Endothelial cell (in vitro differentiated cells): Measurements from ENCODE around the gene GPRIN2. TPM values are rescaled to one million over a fixed set of nuclear protein-coding genes. Genes with fewer than 3 reads are reported as not detected.
"Not testable (repeated sequence)": the region's sequence is repeated elsewhere in the genome, so short reads cannot be mapped to it uniquely, and the experiment has no call there.

ENCODE experiments used
- DNase-seq: peaks from one replicate; pipeline ENCODE4 v3.0.0; 2021; ENCODE audit warnings: low spot score
- H3K27ac Mint-ChIP-seq: one replicate; pipeline ENCODE4 v1.8.0; 2021; ENCODE audit warnings: mixed read lengths, inconsistent platforms; ENCODE audit not compliant: unreplicated experiment
- H3K27me3 Mint-ChIP-seq: one replicate; pipeline ENCODE4 v1.8.0; 2021; ENCODE audit warnings: mild to moderate bottlenecking, moderate library complexity, mixed read lengths, inconsistent platforms; ENCODE audit not compliant: unreplicated experiment
- H3K36me3 Mint-ChIP-seq: one replicate; pipeline ENCODE4 v1.8.0; 2021; ENCODE audit warnings: mild to moderate bottlenecking, low read depth, mixed read lengths, inconsistent platforms; ENCODE audit not compliant: unreplicated experiment
- H3K4me1 Mint-ChIP-seq: one replicate; pipeline ENCODE4 v1.8.0; 2021; ENCODE audit warnings: mild to moderate bottlenecking, mixed read lengths, inconsistent platforms; ENCODE audit not compliant: unreplicated experiment
- H3K4me3 Mint-ChIP-seq: one replicate; pipeline ENCODE4 v1.8.0; 2021; ENCODE audit warnings: mild to moderate bottlenecking, mixed read lengths, inconsistent platforms; ENCODE audit not compliant: unreplicated experiment
- H3K9me3 Mint-ChIP-seq: one replicate; pipeline ENCODE4 v1.8.0; 2021; ENCODE audit warnings: mixed read lengths, inconsistent platforms; ENCODE audit not compliant: unreplicated experiment
- total RNA-seq: library from RNA; stranded (reverse); fragmentation: NEBNext Ultra II Directional; extraction: Animal tissue kit (Norgen Biotek cat#: 25700); gene quantifications from one replicate; pipeline ENCODE4 v1.2.1, GENCODE V29; 2021; ENCODE audit not compliant: unreplicated experiment

GPRIN2 gene
- total RNA-seq, 1 donor from 2014 or later, result 0.31 TPM

DNA sequence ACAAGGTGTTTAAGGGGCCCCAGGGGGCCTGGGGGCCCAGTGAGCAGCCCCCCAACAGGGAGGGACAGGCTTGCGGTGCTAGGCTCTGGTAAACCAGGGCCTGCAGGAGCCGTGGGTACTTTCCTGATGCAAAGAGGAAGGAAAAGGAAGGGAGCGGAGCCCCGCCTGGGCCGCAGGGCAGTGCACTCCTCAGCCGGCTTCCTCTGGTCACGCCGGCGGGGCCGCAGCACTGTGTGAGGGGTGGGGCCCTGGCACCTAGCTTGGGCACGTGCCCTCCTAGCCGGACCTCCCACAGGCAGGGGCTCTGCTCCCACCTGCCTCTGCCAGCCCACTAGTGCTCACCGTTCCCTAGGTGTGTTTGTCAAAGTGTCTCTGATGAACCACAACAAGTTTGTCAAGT is 28.8 kb upstream of the GPRIN2 start:
- H3K27me3 Mint-ChIP-seq, H3K4me3 Mint-ChIP-seq, DNase-seq, H3K9me3 Mint-ChIP-seq, H3K4me1 Mint-ChIP-seq, H3K36me3 Mint-ChIP-seq, H3K27ac Mint-ChIP-seq: not testable (repeated sequence)

DNA sequence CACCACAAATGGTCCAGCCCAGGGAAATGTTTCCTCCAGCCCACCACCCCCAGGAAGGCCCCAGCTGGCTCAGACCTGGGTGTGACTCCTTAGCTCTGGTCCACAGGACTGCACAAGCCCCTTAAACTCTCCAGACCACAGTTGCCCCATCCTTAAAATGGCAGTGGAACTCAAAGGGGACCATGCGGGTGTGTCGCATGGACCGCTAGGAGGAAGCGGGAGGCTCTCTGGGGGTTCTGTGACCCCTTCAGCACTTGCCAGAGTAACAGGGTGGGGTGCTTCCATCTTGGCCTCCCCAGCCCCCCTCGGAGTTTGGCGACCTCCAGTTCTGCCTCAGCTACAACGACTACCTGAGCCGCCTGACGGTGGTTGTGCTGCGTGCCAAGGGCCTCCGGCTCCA is 27.7 kb upstream of the GPRIN2 start:
- H3K27me3 Mint-ChIP-seq, H3K27ac Mint-ChIP-seq, H3K36me3 Mint-ChIP-seq, DNase-seq, H3K4me1 Mint-ChIP-seq, H3K4me3 Mint-ChIP-seq, H3K9me3 Mint-ChIP-seq: not testable (repeated sequence)

DNA sequence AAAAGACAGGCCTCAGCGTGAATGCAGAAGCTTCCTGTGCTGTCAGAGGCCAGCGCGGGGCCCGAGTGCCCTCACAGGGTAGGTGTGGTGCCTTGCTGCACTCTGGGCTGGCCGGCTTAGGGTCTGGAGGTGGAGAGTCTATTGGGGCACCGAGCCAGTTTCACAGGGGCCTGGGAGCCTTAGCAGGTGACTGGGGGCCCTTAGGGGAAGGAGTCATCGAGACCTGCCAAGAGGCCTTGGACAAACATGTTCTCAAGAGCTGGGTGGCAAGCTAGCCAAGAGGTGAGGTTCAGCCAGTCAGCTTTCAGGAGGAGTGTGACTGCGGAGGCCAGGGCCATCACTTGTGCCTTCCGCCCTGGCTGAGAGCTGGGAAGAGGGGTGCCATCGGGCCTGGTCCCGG is 26.1 kb upstream of the GPRIN2 start:
- H3K36me3 Mint-ChIP-seq, H3K4me1 Mint-ChIP-seq, H3K27me3 Mint-ChIP-seq, DNase-seq, H3K9me3 Mint-ChIP-seq, H3K27ac Mint-ChIP-seq, H3K4me3 Mint-ChIP-seq: not testable (repeated sequence)

DNA sequence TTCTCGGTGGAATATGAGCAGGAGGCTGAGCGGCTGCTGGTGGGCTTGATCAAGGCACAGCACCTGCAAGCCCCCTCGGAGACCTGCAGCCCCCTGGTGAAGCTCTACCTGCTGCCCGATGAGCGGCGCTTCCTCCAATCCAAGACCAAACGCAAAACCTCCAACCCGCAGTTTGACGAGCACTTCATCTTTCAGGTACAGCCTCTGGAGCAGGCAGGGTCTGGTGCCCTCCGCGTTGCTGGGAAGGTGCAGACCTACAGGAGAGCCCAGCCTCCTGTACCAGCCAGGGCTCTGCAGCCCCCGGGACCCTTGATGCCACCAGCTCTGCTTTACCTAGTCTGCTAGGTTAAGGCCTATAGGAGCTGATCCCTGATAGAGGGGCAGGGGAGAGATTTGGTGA is 25.5 kb upstream of the GPRIN2 start:
- DNase-seq, H3K9me3 Mint-ChIP-seq, H3K27me3 Mint-ChIP-seq, H3K36me3 Mint-ChIP-seq, H3K4me1 Mint-ChIP-seq, H3K4me3 Mint-ChIP-seq, H3K27ac Mint-ChIP-seq: not testable (repeated sequence)

DNA sequence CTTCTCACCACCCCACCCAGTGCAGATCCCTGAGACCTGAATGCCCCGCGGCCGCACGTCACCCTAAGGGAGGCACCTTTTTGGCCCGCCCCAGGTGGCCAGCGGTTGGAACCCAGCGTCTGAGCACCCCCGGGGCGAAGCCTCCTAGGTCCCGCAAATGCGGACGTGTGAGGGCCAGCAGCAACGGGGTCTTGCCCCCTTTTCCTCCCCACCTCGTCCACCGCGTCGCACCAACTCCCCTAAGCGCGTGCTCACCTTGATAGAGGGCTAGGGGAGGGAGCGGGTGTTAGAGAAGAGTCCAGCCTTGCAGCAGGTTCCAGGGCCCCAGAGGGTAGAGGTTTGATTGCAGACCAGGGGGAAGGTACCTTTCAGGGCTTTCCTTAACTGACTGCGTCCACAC is 22.9 kb upstream of the GPRIN2 start:
- H3K9me3 Mint-ChIP-seq, H3K4me1 Mint-ChIP-seq, H3K27ac Mint-ChIP-seq, H3K27me3 Mint-ChIP-seq, H3K4me3 Mint-ChIP-seq, DNase-seq, H3K36me3 Mint-ChIP-seq: not testable (repeated sequence)

DNA sequence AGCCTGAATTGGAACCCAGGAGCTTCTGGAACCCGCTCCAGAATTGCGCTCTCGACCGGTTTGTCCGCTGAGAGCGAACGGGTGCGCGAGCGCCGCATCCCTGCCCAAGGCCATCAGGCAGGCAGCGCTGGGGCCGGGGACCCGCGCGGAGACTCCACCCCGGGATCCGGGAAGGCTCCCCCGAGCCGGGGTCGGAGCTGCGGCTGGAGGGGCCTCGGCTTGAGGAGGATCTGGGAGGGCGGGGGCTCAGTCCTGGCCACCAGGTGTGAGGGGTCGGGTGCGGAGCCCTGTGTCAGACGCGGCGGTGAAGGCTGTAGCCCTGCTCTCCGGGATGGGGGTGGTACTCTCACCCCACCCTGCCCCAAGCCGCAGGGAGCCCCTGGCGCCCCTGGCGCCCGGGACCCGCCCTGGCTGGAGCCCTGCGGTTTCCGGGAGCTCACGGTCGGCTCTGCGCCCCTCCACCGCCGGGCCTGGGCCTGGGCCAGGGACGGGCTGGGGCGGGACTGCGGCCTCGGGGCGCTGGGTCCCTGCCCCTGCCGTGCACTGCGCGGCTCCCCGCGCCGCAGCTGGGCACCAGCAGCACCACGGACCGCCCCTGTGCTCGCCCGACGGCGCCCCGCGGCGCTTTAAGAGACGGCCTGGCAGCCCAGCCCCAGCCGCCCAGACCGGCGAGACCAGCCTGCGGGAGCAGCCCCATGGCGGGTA is 22.2 kb upstream of the GPRIN2 start, which contains the start of gene SYT15:
Gene SYT15 (plus strand): TSS at position 655 of the 705 bp plus-strand sequence. CDS start 41 bp downstream, at position 696.
- not testable (repeated sequence) for H3K27ac Mint-ChIP-seq, H3K9me3 Mint-ChIP-seq, H3K36me3 Mint-ChIP-seq, H3K27me3 Mint-ChIP-seq, DNase-seq, H3K4me3 Mint-ChIP-seq, H3K4me1 Mint-ChIP-seq

DNA sequence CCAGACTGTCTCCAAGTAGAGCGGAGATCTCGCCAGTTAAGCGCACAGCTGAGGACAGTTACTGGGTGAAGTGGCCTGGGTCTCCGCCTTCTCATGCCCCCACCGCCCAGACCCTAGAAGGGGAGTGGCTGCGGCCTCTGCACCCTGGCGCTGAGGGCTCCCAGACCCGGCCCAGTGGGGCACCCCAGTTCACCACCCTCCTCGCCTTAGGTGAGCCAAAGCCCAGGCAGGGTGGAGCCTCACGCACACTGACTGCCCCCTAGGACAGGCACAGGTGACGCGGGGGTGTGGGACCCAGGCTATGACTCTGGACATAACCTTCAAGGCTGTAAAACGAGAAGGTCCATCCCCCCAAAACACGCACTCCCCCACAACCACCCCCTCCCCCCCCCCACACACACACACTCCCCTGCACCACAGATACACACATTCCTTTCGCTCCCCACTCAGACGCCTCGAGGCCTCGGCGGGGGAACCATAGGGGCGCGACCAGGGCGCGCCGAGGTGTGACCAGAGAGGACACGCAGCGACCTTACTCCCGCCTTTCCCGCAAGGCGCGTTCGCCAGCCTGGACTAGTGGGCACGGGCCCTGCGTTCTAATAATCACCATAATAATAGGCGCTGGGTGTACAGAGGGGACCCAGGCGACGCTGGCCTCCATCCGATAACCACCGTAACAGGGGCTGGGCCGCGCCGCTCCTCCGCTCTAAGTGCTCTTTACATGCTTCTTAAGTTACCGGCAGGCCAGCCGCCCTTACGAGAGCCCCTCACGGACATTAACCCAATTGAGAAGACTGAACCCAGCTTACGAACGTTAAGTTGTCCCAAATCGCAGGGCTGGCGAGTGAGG is 21.4 kb upstream of the GPRIN2 start:
- H3K9me3 Mint-ChIP-seq, H3K27ac Mint-ChIP-seq, H3K36me3 Mint-ChIP-seq, DNase-seq, H3K4me1 Mint-ChIP-seq, H3K4me3 Mint-ChIP-seq, H3K27me3 Mint-ChIP-seq: not testable (repeated sequence)

DNA sequence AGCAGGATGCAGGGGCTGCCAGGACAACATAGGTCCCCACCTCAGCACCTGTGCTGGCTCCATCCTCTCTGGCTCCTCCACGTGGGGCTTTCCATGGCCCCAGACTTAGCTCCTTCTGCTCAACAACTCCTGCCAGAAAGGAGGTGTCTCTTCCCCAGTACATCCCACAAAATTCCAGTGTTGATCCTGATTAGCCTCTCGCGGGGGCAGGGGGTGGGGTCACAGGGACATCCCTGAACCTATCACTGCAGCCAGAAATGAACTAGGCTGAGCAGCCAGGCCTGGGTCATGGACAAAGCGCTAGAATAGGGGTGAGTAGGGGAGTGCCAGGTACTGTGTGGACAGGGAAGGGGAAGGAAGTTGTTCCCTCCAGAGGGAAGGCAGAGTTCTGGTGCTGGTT is 17.4 kb upstream of the GPRIN2 start:
- not testable (repeated sequence) for H3K4me3 Mint-ChIP-seq, H3K4me1 Mint-ChIP-seq, H3K36me3 Mint-ChIP-seq, DNase-seq, H3K27me3 Mint-ChIP-seq, H3K9me3 Mint-ChIP-seq, H3K27ac Mint-ChIP-seq

DNA sequence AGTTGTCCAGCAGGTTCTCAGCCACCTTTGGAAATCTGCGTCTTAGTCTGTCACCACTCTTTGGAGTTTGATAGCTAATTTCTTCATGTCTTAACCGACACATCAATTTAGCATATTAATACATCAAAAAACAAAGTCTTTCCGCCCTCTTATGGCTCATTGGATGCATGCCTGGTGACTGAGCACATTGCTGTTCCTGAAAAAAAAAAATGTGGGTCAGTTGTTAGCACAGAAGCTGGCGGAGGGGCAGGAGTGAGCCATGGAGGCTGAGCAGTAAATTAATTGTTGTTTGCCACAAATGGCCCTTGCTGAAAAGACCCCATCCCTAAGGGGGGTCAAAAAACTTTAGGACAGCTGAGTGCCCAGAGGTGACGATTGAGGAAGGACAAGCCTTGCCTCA is 16.9 kb upstream of the GPRIN2 start:
- not testable (repeated sequence) for H3K9me3 Mint-ChIP-seq, DNase-seq, H3K36me3 Mint-ChIP-seq, H3K4me3 Mint-ChIP-seq, H3K27ac Mint-ChIP-seq, H3K4me1 Mint-ChIP-seq, H3K27me3 Mint-ChIP-seq

DNA sequence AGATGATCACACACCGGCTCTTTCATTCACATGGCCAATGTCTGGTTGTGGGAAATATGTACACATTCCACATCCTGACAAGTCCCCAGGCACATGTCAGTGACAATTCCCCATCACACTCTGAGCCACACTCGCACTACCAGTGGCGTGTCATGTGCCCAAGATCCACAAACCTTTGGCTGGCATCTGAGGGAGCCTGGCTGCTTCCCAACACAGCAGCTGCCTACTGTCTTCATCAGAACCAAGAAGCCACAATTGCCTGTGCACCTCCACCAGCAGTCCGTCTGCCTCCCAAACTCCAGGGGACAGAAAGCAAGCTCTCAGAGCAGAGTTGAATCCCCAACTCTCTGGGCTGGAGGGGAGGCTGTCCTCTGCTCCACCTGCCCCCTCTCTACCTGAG is 16.3 kb upstream of the GPRIN2 start:
- H3K4me3 Mint-ChIP-seq, H3K27me3 Mint-ChIP-seq: not testable (repeated sequence)

DNA sequence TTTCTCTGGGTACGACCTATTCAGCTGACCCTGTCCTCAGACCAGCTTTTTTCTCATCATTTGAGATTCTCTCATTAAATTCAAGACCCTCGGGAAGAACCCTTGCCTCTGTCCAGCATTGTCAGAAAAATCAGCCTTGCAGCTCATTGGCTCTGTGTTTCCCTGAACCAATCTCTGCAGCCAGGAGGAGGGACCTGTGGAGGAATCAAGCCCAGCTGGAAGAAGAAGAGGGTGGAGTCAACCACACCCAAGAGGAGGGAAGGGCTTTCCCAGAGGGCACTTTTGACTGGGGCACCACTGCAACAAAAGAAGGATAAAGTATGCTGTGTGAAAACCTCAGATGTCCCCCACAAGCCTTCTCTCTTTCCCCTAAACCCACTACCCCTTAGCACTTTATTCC is 14.2 kb upstream of the GPRIN2 start:
- H3K27ac Mint-ChIP-seq, H3K27me3 Mint-ChIP-seq, H3K36me3 Mint-ChIP-seq, DNase-seq, H3K9me3 Mint-ChIP-seq, H3K4me3 Mint-ChIP-seq, H3K4me1 Mint-ChIP-seq: not testable (repeated sequence)

More for the DNA sequence above, 16.3 kb upstream of the GPRIN2 start:
- H3K36me3 Mint-ChIP-seq, H3K4me1 Mint-ChIP-seq, DNase-seq, H3K9me3 Mint-ChIP-seq, H3K27ac Mint-ChIP-seq: not testable (repeated sequence)

DNA sequence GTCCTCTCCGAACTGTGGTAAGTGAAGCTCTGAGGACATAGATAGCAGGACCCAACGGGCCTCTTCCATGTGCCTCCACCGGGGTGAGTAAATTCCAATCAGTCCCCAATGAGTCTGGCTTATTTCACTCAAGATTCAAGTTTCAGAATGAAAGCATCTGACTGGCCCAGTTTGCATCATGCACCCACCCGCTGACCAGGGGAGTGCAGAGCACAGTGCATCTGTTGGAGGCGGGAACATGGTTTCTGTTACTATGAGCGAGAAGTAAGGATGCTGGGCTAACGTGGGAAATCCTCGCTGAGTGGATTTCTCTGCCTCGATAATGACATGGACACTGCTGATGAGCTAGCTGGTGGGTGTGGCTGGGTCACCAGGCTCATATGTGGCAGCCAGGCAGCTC is 10.7 kb upstream of the GPRIN2 start:
- not testable (repeated sequence) for DNase-seq, H3K36me3 Mint-ChIP-seq, H3K9me3 Mint-ChIP-seq, H3K4me3 Mint-ChIP-seq, H3K4me1 Mint-ChIP-seq, H3K27me3 Mint-ChIP-seq, H3K27ac Mint-ChIP-seq
